GM12878 (cell line): ENCODE measurements around the gene NAP1L4.

Source experiments
- BHLHE40 ChIP-seq, 2 experiments: fragments of 450-650 bp in 1 of 2; IDR thresholded peaks; 2 replicates each; pipeline ENCODE4 v1.6.1; 2011 to 2017; ENCODE audit warnings: low read depth in 2 of 2, borderline replicate concordance in 1 of 2, improper control_type of control experiment in 1 of 2, low read length in 1 of 2, mild to moderate bottlenecking in 1 of 2
- CREB1 ChIP-seq: IDR thresholded peaks from 2 replicates; pipeline ENCODE4 v1.6.1; 2012; ENCODE audit warnings: low read depth, mild to moderate bottlenecking, inconsistent platforms
- CTCF ChIP-seq, 3 experiments: IDR thresholded peaks in 2 of 3; conservative IDR thresholded peaks in 1 of 3; 2 replicates each; pipeline ENCODE4 v1.5.1; 2011; ENCODE audit warnings: low read depth in 3 of 3, low read length in 3 of 3, mild to moderate bottlenecking in 3 of 3, control low read depth in 2 of 3, moderate library complexity in 2 of 3, inconsistent platforms in 1 of 3, mixed read lengths in 1 of 3; ENCODE audit not compliant: control insufficient read depth in 2 of 3, insufficient read depth in 1 of 3; ENCODE audit errors: extremely low read depth in 1 of 3
- EZH2 ChIP-seq: IDR thresholded peaks from 2 replicates; pipeline ENCODE4 v1.6.1; 2012; ENCODE audit warnings: low read depth, mild to moderate bottlenecking, control low read depth, inconsistent platforms, low read length, borderline replicate concordance; ENCODE audit not compliant: control insufficient read depth
- FOS ChIP-seq: IDR thresholded peaks from 3 replicates; pipeline ENCODE4 v1.6.1; 2011; ENCODE audit warnings: borderline replicate concordance; ENCODE audit not compliant: insufficient read length; ENCODE audit errors: extremely low read depth
- MXI1 ChIP-seq: fragments of 150-350 bp; IDR thresholded peaks from 2 replicates; pipeline ENCODE4 v1.6.1; 2011; ENCODE audit warnings: low read depth, mild to moderate bottlenecking, inconsistent platforms, low read length, improper control_type of control experiment
- SRF ChIP-seq, 2 experiments: IDR thresholded peaks; 2 replicates each; pipeline ENCODE4 v1.6.1; 2011; ENCODE audit warnings: low read depth in 2 of 2, low read length in 2 of 2, mild to moderate bottlenecking in 1 of 2, moderate library complexity in 1 of 2
- STAT1 ChIP-seq: fragments of 450-650 bp; conservative IDR thresholded peaks from 2 replicates; pipeline ENCODE4 v1.6.1; 2014; ENCODE audit warnings: antibody characterized with exemption, mild to moderate bottlenecking
- YY1 ChIP-seq: IDR thresholded peaks from 2 replicates; pipeline ENCODE4 v1.6.1; 2011; ENCODE audit warnings: low read depth, mild to moderate bottlenecking, low read length

- TF ChIP-seq EZH2 (no peak), CREB1 (no peak), BHLHE40 (IDR thresholded peaks at IDR 0.05; ENCODE audit: borderline replicate concordance in 1 of 2, low read depth in 2 of 2, low read length in 1 of 2) (no peak), FOS (no peak), SRF (IDR thresholded peaks at IDR 0.05; ENCODE audit: low read depth in 2 of 2, low read length in 2 of 2) (no peak), CTCF (IDR thresholded peaks at IDR 0.05 in 2 of 3, conservative IDR thresholded peaks at IDR 0.05 in 1 of 3; ENCODE audit: control insufficient read depth in 2 of 3, extremely low read depth in 1 of 3, insufficient read depth in 1 of 3, low read depth in 3 of 3, low read length in 3 of 3) (no peak), MXI1 (no peak), YY1 (no peak), STAT1 (no peak)
These were observed 48.4 kb downstream of the NAP1L4 start for GRCh38 chr11:2943711-2944118.
